Mesothelial cell of epicardium (in vitro differentiated cells): ENCODE results near the gene CEP20. TPM values are rescaled to one million over a fixed set of nuclear protein-coding genes. Genes with fewer than 3 reads are reported as not detected.

Experiments
- DNase-seq, 2 experiments: peaks; one replicate each; pipeline ENCODE4 v3.0.0; 2021; ENCODE audit warnings: low spot score in 2 of 2; ENCODE audit not compliant: unreplicated experiment in 2 of 2
- H3K27ac Mint-ChIP-seq: 2 replicates; pipeline ENCODE4 v1.8.0; 2021; ENCODE audit warnings: mixed read lengths
- H3K27me3 Mint-ChIP-seq: 2 replicates; pipeline ENCODE4 v1.8.0; 2021; ENCODE audit warnings: low read depth, mixed read lengths
- H3K36me3 Mint-ChIP-seq: 2 replicates; pipeline ENCODE4 v1.8.0; 2021; ENCODE audit warnings: mixed read lengths
- H3K4me1 Mint-ChIP-seq: 2 replicates; pipeline ENCODE4 v1.8.0; 2021; ENCODE audit warnings: mixed read lengths
- H3K4me3 Mint-ChIP-seq: 2 replicates; pipeline ENCODE4 v1.8.0; 2021; ENCODE audit warnings: mild to moderate bottlenecking, moderate library complexity, mixed read lengths
- H3K9me3 Mint-ChIP-seq: 2 replicates; pipeline ENCODE4 v1.8.0; 2021; ENCODE audit warnings: mixed read lengths
- total RNA-seq: library from RNA; stranded (reverse); gene quantifications from 3 replicates; pipeline ENCODE4 v1.2.1, GENCODE V29; 2021
- TF ChIP-seq, protein P1 (sequence below): fragments of 200-600 bp; sonication (generic); IDR thresholded peaks from one replicate; pipeline ENCODE4 v1.5.0; 2021; ENCODE audit warnings: antibody characterized with exemption; ENCODE audit not compliant: unreplicated experiment

CEP20 gene
- total RNA-seq, 1 donor from 2014 or later = 23.3 TPM

GRCh38 chr16:15879255-15879811 is 9.1 kb downstream of the CEP20 start:
- no peak for DNase-seq
- no peaks in the 10 kb centered on the region for H3K27me3 Mint-ChIP-seq
- H3K27ac Mint-ChIP-seq = peak overlapping the region; percentile 14

GRCh38 chr16:15876503-15876902 is 11.9 kb downstream of the CEP20 start:
- H3K9me3 Mint-ChIP-seq = no peaks in the 10 kb centered on the region
- DNase-seq = no peak
- no peaks in the 10 kb centered on the region for H3K27me3 Mint-ChIP-seq
- TF ChIP-seq, protein P1, sequence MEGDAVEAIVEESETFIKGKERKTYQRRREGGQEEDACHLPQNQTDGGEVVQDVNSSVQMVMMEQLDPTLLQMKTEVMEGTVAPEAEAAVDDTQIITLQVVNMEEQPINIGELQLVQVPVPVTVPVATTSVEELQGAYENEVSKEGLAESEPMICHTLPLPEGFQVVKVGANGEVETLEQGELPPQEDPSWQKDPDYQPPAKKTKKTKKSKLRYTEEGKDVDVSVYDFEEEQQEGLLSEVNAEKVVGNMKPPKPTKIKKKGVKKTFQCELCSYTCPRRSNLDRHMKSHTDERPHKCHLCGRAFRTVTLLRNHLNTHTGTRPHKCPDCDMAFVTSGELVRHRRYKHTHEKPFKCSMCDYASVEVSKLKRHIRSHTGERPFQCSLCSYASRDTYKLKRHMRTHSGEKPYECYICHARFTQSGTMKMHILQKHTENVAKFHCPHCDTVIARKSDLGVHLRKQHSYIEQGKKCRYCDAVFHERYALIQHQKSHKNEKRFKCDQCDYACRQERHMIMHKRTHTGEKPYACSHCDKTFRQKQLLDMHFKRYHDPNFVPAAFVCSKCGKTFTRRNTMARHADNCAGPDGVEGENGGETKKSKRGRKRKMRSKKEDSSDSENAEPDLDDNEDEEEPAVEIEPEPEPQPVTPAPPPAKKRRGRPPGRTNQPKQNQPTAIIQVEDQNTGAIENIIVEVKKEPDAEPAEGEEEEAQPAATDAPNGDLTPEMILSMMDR = no peak
- H3K36me3 Mint-ChIP-seq = peaks cover 20% of the 10 kb centered on the region
- H3K27ac Mint-ChIP-seq = no peak overlapping the region
- no peak overlapping the region for H3K4me3 Mint-ChIP-seq
- no peaks in the 10 kb centered on the region for H3K4me1 Mint-ChIP-seq

More at GRCh38 chr16:15879255-15879811, 9.1 kb downstream of the CEP20 start:
- Mint-ChIP-seq H3K9me3 (no peaks in the 10 kb centered on the region), H3K36me3 (peaks cover 29% of the 10 kb centered on the region), H3K4me1 (no peaks in the 10 kb centered on the region), H3K4me3 (no peak overlapping the region)
- TF ChIP-seq, protein P1 = no peak

DNA sequence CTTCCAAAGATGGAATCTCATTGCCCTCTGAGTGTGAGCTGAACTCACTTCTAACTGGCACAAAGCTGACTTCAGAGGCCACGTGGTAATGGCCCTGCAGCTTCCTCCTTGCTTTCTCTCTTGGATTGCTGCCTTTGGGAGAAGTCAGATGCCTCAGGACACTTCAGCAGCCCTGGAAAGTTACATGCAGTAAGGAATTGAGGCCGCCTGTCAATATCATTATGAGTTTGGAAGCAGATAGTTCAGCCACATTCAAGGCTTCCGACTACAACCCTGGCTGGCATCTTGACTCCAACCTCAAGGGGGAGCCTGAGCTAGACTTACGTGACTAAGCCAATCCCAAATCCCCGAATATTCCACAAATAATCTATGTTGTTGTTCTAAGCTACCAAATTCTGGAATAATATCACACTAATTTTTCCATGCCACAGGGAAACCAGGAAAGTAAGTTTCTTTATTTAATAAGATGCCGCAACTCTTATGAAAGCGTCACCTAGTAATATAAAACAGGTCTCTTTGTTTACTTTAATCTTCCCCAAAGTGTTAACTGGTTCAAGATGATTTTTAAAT is 13.6 kb downstream of the CEP20 start:
- TF ChIP-seq, protein P1 = peak; percentile 37
- Mint-ChIP-seq H3K27me3 (no peaks in the 10 kb centered on the region), H3K9me3 (no peaks in the 10 kb centered on the region), H3K4me1 (no peaks in the 10 kb centered on the region), H3K27ac (no peak overlapping the region), H3K4me3 (no peak overlapping the region), H3K36me3 (peaks cover 22% of the 10 kb centered on the region)
- DNase-seq = no peak

GRCh38 chr16:15873737-15874136 is 14.7 kb downstream of the CEP20 start:
- TF ChIP-seq, protein P1 = no peak
- peaks cover 20% of the 10 kb centered on the region for H3K36me3 Mint-ChIP-seq
- no peaks in the 10 kb centered on the region for H3K9me3 Mint-ChIP-seq
- H3K4me3 Mint-ChIP-seq = no peak overlapping the region
- no peaks in the 10 kb centered on the region for H3K4me1 Mint-ChIP-seq
- no peak overlapping the region for H3K27ac Mint-ChIP-seq
- no peak for DNase-seq
- H3K27me3 Mint-ChIP-seq = no peaks in the 10 kb centered on the region

GRCh38 chr16:15873301-15873700 is 15.1 kb downstream of the CEP20 start:
- Mint-ChIP-seq H3K36me3 (peaks cover 22% of the 10 kb centered on the region), H3K9me3 (no peaks in the 10 kb centered on the region)
- no peak for DNase-seq

More at GRCh38 chr16:15873301-15873700, 15.1 kb downstream of the CEP20 start:
- Mint-ChIP-seq H3K27ac (no peak overlapping the region), H3K4me1 (no peaks in the 10 kb centered on the region), H3K4me3 (no peak overlapping the region), H3K27me3 (no peaks in the 10 kb centered on the region)
- TF ChIP-seq, protein P1 = no peak
